Glomerular visceral epithelial cell (primary cell): Measurements from ENCODE around the gene MAP2K4.
A peak's percentile ranks its signal among the peaks of the same experiment; 100 is the strongest.
"Not testable (repeated sequence)": the region's sequence is repeated elsewhere in the genome, so short reads cannot be mapped to it uniquely, and the experiment has no call there.

Experiments
- DNase-seq: peaks from one replicate; pipeline ENCODE4 v3.0.0-alpha.2; 2016; ENCODE audit errors: extremely low spot score

Gene MAP2K4

DNA sequence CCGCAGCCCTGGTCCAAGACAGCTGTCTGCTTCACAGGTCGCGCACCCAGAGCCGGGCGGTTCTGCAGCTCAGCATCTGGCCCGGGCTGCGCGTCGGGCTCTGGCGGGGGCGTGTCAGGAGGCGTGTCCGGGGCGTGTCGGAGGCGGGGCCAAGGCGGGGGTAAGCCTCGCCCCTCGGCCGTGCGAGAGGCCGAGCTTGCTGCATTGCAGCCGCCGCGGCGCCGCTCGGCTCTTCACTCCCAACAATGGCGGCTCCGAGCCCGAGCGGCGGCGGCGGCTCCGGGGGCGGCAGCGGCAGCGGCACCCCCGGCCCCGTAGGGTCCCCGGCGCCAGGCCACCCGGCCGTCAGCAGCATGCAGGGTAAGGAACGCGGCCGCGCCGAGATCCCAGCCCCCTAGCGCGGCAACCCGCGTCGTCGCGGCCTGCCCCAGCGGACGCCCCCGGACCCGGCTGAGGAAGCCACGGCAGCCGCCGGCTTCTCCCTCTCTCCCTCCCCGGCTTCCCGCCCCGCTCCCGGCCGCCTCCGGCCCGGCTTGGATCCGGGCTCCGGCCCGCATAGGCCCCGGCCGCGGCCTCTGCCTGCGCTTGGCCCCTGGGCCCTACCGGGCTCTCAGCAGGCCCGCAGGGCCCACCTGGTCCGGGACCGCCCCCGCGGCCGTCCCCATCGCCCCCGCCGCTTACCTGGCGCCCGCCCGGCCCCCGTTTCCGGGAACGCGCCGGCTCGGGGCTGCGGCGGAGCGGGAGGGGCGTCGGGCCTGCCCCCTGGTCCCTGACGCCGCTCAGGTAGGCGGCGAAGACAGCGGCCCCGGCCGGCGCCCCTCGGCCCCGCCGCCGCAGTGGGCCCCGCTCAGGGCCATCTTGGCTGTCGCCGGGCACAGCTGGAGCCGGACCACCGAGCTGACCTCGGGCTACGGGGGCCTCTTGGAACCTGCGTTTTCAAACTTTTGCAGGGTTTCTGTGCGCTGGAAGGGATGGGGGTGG, at the start of gene MAP2K4:
MAP2K4 (plus strand) TSS at position 236 of the 981 bp plus-strand sequence; CDS start at position 246, 10 bp downstream.
- DNase-seq: peak; percentile 92

DNA sequence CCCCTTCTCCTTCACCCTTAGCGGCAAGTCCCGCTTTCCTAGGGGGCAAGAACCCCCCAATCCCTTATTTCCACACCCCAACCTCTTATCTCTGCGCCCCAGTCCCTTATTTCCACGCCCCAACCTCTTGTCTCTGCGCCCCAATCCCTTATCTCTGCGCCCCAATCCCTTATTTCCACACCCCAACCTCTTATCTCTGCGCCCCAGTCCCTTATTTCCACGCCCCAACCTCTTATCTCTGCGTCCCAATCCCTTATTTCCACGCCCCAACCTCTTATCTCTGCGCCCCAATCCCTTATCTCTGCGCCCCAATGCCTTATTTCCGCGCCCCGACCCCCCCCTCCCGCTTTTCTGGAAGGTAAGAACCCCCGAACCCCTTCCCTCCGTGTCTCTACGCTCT, 47.9 kb upstream of the MAP2K4 start:
- not testable (repeated sequence) for DNase-seq

DNA sequence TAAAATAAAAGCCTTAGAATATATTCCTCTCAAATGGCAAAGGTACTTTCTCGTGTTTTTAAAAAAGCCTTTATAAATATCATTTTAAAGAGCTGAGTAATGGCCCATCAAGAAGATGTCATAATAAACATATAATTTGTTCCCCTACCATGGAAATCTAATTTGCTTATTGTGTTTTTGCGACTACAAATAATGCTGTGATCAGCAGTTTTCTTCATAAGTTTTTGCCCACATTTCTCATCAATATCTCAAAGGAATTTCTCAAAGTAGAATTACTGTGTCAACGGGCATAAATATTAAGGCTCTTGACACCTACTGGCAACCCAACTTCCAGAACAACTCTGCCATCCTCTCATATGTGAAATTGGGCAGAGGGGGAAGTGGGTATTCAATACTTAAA, 40.9 kb upstream of the MAP2K4 start:
- no peak for DNase-seq

GRCh38 chr17:11980813-11981212, 39.9 kb upstream of the MAP2K4 start:
- no peak for DNase-seq

GRCh38 chr17:11981862-11982261, 38.8 kb upstream of the MAP2K4 start:
- no peak for DNase-seq

DNA sequence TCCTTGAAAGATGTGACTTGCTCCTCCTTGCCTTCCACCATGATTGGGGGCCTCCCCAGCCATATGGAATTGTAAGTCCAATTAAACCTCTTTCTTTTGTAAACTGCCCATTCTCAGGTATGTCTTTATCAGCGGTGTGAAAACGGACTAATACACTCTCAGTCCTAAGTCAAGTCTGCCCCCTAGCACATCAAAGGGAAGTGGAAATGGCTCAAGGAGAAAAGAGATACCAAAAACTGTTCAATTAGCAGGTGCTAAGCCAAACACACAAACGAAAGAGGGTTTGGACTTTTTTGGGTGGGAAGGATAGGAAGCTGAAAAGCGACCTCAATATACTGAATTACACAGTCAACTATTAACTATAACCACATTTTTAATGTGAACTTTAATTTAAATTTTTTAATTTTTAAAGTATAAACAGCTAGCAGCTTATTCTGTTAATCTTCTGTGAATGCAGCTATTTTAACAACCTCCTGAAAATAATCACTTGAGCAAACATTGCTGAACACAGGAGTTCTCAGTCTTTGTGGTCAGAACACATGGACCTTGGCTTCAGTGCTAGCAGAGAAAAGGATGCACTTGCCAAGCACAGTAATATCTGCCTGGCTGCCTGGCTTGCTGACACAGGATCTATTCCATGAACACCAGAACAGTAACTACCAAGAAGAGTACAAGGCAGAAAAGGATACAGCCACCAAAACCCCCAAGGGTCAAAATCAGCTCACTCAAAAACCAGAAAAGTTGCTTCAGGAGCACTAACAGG, 34.3 kb upstream of the MAP2K4 start:
- no peak for DNase-seq

GRCh38 chr17:11986942-11987329, 33.7 kb upstream of the MAP2K4 start:
- peak; percentile 51 for DNase-seq

DNA sequence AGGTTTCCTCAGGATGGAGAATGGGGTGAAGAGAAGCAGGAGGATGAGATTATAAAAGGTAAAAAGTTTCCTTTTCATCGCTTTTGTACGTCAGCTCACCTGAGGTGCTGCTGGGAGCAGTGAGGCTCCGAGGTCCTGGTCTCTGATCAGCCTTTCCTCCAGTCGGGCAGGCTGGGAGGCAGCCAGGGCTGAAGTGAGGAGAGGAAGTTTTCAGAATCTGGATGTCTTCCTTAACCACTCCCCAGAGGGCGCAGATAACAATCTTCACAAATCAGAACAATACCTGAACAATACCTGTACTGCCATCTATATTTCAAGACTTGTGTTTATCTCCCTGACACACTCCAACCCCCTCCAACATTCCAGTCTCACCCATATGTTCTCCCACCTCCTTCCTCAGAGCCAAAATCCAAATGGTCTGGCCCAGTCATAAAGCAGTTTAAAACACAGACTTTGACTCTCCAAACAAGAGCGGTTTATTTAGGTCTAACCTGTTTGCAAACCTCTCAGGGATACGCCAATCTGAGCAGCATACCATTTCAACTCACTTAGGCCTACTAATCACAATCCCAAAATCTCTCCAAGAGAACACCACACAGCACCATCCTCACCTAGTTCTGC, 30.2 kb upstream of the MAP2K4 start:
- DNase-seq: no peak

GRCh38 chr17:11991461-11991860, 29.2 kb upstream of the MAP2K4 start:
- no peak for DNase-seq

DNA sequence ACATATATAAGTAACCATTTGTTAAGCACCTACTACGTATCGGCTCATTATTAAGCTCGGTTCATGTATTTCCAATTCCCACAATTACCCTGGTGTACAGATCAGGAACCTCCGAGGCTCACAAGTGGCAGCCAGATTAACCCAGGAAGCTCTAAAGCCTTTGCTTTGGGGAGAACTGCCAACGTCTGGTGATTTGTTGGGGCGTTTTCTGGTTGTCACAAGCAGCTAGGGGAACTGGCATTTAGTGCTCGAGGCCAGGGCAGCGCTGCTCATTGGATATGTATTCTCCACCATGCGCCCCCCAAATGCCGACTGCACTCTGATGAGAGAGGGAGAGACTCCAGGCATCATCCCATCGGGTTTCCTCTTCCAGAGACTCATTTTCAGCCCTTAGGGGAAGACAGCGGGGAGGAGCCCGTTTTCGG, 23.9 kb upstream of the MAP2K4 start:
- DNase-seq: peak; percentile 54

DNA sequence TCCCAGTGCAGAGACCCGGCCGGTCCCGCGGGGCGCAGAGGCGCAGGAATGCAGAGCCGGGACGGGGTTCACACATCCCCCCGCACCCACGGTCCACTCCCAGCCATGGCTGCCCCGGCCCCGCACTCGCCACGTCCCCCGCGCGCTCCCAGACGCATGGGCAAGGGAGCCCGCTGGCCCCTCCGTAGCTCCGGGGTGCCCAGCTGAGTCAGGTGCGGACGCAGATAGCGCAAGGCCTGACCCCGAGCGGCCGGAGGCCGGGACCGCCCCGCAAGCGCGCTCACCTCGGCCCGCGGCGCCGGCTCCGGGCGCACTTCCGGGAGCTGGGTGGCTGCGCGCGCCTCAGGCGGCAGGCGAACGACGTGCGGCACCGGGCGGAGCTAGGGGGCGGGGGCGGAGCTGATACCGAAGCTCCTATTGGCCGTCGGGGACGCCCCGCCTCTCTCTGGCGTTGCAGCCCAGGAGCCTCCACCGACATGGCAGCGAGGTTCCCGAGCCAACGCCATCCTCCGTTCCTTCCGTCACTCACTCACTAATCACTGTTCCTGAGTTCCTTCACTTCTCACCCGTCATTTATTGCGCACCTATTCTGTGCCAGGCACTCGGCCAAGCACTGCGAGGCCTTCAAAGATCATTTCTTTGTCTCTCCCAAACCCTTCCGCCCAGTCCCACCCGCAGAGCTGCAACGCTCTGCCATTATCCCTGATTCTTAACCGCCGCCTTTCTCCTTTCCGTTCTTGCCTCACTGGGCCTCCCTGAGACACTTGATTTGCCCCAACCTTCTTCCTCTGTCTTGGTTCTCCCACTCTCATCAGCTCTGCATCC, 23.3 kb upstream of the MAP2K4 start, which contains the start of gene ZNF18:
ZNF18 (minus strand) TSS at position 329 of the 825 bp plus-strand sequence. CDS start 4,646 bp downstream, outside the sequence.
- DNase-seq: peak; percentile 96

- DNase-seq: no peak
Observed at GRCh38 chr17:11997972-11998233, 22.8 kb upstream of the MAP2K4 start.

- no peak for DNase-seq
Observed at GRCh38 chr17:11999696-12000095, 21.0 kb upstream of the MAP2K4 start.

GRCh38 chr17:12007466-12007865, 13.2 kb upstream of the MAP2K4 start:
- no peak for DNase-seq

DNA sequence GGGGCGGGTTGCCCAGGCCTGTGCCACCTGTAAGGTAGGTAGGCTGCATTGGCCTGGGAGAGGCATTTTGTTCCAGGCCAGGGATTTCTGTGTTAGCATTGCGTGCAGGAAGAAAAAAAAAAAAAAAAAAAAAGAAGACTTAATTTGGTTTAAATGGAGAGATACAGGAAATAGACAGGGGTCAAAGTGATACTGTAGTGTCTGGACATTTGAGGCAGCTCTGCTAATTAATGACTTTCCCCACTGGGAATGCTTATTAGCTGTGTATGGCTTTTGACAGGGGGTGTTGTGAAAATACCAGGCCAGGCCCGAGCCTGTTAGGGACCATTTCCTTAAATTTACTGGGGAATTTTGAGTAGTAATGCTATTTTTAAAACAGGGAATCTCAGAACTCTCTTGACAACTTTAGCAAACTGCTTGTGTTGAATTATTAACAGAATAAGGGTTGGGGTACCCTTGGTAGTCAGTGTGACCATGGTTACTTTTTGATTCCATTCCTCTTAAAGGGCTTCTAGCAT, 1.0 kb downstream of the MAP2K4 start:
- DNase-seq: no peak

DNA sequence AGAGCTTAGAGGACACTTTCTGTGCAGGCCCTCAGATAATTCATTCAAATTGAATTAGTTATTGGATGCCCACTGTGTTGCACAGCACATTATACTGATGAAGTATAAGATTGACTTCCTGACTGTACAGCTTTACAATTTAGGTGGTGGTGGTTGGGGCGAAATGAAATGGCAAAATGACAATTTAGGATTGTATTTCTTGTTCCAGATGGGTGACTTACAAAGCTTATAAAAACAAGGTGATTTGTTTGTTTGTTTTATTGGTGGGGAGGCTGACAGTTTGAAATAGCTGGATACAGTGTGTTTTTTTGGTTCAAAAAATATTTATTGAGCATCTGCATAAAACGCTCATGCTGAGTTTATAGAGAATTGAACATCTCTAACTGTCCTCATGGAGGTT, 1.6 kb downstream of the MAP2K4 start:
- no peak for DNase-seq

GRCh38 chr17:12024327-12024726, 3.6 kb downstream of the MAP2K4 start:
- peak; percentile 60 for DNase-seq

DNA sequence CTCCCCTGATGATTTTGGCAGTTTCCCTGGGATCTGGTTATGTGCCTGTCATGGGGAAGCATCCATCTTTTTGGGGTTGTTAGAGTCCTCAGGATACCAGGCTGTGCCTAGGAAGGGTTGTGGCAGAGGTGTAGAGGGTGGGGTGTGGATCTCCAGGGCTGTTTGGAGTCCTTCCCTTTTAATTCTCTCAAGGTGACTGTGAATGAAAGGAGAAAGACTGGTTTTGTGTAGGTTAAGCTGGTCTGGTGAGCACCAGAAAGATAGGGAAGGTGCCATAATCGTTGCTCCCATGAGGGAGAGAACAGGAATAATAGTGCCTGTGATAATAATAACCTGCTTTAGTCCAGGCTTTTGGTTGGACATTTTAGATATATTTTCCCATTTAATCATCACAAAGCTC, 7.0 kb downstream of the MAP2K4 start:
- no peak for DNase-seq

DNA sequence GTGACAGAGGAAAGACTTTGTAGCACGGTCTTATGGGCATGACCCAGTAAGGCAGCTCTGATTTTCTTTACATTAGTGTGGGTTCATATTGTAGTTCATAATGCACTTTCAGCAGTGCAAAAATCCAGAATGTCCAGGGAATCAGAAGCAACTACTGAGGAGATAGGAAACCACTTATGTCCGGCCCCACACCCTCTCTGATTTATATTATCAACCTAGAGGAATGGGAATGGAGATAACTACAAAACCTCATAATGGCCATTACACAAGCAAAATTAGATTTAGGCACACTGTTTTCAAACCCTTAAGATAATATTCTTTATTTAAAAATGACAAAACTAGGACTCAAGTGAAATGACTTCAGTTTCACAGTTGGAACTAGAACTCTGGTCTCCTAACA, 7.9 kb downstream of the MAP2K4 start:
- no peak for DNase-seq

DNA sequence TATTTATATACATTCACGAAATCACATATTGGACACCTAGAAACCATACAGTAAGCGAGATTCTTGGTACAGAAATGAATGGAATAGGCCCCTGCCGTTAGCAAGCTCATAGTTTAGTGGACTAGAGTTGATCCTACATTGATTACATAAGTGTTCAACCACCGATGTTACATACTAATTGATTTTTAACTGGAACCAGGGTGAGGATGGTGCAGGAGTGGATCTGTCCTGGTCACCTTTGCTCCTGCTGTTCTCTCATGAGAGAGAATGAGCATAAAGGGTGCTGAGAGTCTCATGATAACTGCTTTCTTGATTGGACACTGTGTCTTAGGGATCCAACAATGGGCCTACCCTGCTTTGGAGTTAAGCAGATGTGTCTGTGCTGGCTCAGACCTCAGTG, 13.9 kb downstream of the MAP2K4 start:
- no peak for DNase-seq

DNA sequence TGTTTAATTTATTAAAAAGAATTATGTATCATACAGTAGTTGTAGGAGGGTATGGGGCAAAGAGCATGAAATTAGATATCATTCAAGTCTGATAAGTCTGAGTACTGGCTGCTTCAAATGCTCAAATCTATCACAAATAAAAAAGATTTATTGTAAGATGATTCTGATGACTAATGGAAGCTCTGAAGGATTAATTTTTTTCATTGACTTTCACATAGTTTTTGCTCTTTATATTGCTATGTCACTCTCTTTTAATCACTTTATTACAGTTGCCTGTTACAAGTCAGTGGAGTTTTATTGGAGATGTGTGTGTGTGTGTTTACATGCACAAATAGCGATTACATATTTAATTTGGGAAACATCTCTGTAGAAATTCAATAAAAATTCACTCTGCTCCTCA, 15.0 kb downstream of the MAP2K4 start:
- no peak for DNase-seq
